Measurements from ENCODE around the gene CRELD2.

The CRELD2 gene

GRCh38 chr22:49883294-49883640 lies 35.2 kb upstream of the CRELD2 start:
- FAIRE-seq (no peak), DNase-seq (ENCODE audit: insufficient read length, low spot score) (no peak)
- TF ChIP-seq, protein P1, sequence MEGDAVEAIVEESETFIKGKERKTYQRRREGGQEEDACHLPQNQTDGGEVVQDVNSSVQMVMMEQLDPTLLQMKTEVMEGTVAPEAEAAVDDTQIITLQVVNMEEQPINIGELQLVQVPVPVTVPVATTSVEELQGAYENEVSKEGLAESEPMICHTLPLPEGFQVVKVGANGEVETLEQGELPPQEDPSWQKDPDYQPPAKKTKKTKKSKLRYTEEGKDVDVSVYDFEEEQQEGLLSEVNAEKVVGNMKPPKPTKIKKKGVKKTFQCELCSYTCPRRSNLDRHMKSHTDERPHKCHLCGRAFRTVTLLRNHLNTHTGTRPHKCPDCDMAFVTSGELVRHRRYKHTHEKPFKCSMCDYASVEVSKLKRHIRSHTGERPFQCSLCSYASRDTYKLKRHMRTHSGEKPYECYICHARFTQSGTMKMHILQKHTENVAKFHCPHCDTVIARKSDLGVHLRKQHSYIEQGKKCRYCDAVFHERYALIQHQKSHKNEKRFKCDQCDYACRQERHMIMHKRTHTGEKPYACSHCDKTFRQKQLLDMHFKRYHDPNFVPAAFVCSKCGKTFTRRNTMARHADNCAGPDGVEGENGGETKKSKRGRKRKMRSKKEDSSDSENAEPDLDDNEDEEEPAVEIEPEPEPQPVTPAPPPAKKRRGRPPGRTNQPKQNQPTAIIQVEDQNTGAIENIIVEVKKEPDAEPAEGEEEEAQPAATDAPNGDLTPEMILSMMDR (IDR thresholded peaks at IDR 0.05; ENCODE audit: insufficient read depth, missing control alignments): no peak

GRCh38 chr22:49884075-49884474 lies 34.4 kb upstream of the CRELD2 start:
- no peak for DNase-seq (ENCODE audit: insufficient read length, low spot score)
- FAIRE-seq: no peak
- TF ChIP-seq, protein P1 (IDR thresholded peaks at IDR 0.05; ENCODE audit: insufficient read depth, missing control alignments): no peak

- DNase-seq (ENCODE audit: insufficient read length, low spot score) (no peak), FAIRE-seq (no peak)
- TF ChIP-seq, protein P1 (IDR thresholded peaks at IDR 0.05; ENCODE audit: insufficient read depth, missing control alignments): no peak
These were observed 33.8 kb upstream of the CRELD2 start for GRCh38 chr22:49884503-49885260.

DNA sequence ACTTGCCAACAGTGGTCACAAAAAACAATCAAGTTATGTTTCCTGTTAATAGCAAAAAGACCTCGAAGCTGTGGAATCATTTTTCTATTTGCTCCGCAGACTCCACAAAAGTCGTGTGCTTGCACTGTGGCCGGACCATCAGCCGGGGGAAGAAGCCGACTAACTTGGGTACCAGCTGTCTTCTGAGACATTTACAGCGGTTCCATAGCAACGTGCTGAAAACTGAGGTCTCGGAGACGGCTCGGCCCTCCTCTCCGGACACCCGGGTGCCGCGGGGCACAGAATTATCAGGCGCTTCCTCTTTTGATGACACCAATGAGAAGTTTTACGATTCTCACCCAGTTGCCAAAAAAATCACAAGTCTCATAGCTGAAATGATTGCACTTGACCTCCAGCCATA lies 33.2 kb upstream of the CRELD2 start:
- TF ChIP-seq, protein P1 (IDR thresholded peaks at IDR 0.05; ENCODE audit: insufficient read depth, missing control alignments): no peak
- FAIRE-seq: no peak

DNA sequence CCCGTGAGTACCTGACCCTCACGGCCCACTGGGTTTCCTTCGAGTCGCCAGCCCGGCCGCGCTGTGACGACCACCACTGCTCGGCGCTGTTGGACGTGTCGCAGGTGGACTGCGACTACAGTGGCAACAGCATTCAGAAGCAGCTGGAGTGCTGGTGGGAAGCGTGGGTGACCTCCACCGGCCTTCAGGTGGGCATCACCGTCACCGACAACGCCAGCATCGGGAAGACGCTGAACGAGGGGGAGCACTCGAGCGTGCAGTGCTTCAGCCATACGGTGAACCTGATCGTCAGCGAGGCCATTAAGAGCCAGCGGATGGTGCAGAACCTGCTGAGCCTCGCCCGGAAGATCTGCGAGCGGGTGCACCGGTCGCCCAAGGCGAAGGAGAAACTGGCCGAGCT lies 32.6 kb upstream of the CRELD2 start:
- TF ChIP-seq, protein P1 (IDR thresholded peaks at IDR 0.05; ENCODE audit: insufficient read depth, missing control alignments): no peak
- FAIRE-seq (no peak), DNase-seq (ENCODE audit: insufficient read length, low spot score) (no peak)

More for the DNA sequence above, 33.2 kb upstream of the CRELD2 start:
- DNase-seq (ENCODE audit: insufficient read length, low spot score): no peak

DNA sequence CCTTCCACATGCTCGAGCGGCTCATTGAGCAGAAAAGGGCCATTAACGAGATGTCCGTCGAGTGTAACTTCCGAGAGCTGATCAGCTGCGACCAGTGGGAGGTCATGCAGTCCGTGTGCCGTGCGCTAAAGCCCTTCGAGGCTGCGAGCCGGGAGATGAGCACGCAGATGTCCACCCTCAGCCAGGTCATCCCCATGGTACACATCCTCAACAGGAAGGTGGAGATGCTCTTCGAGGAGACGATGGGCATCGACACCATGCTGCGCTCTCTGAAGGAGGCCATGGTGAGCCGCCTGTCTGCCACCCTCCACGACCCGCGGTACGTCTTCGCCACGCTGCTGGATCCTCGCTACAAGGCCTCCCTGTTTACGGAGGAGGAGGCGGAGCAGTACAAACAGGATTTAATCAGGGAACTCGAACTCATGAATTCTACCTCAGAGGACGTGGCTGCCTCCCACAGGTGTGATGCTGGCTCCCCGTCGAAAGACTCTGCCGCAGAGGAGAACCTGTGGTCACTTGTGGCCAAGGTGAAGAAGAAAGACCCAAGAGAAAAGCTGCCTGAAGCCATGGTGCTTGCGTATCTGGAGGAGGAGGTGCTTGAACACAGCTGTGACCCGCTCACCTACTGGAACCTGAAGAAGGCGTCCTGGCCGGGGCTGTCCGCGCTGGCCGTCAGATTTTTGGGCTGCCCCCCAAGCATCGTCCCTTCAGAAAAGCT lies 31.9 kb upstream of the CRELD2 start:
- TF ChIP-seq, protein P1 (IDR thresholded peaks at IDR 0.05; ENCODE audit: insufficient read depth, missing control alignments): no peak
- FAIRE-seq (no peak), DNase-seq (ENCODE audit: insufficient read length, low spot score) (no peak)

GRCh38 chr22:49887064-49887451 lies 31.4 kb upstream of the CRELD2 start:
- DNase-seq (ENCODE audit: insufficient read length, low spot score): no peak
- TF ChIP-seq, protein P1 (IDR thresholded peaks at IDR 0.05; ENCODE audit: insufficient read depth, missing control alignments): no peak
- no peak for FAIRE-seq

Measured in D721Med (cell line).